GM18517 (cell line): ENCODE measurements around the gene NDN.

Source experiments
- ATAC-seq: cut with Tn5 transposase; IDR thresholded peaks from one replicate; pipeline ENCODE4 v1.9.1; 2021; ENCODE audit warnings: mild to moderate bottlenecking, moderate library complexity; ENCODE audit not compliant: unreplicated experiment

The NDN gene

GRCh38 chr15:23642413-23643044 lies 44.6 kb downstream of the NDN start:
- no peak for ATAC-seq
